ENCODE measurements around the gene HNRNPM.
"Not testable (repeated sequence)": the region's sequence is repeated elsewhere in the genome, so short reads cannot be mapped to it uniquely, and the experiment has no call there.

Gene HNRNPM

DNA sequence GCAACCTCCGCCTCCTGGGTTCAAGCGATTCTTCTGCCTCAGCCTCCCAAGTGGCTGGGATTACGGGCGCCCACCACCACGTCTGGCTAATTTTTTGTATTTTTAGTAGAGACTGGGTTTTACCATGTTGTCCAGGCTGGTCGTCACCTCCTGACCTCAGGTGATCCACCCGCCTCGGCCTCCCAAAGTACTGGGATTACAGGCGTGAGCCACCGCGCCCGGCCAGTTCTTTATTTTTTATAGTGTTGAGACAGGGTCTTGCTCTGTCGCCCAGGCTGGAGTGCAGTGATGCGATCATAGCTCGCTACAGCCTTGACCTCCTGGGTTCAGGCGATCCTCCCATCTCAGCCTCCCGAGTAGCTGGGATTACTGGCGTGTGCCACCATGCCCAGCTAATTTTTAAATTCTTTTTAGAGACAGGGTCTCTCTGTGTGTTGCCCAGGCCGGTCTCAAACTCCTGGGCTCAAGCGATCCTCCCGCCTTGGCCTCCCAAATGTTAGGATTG lies 69.8 kb downstream of the HNRNPM start:
- not testable (repeated sequence) for DNase-seq

DNA sequence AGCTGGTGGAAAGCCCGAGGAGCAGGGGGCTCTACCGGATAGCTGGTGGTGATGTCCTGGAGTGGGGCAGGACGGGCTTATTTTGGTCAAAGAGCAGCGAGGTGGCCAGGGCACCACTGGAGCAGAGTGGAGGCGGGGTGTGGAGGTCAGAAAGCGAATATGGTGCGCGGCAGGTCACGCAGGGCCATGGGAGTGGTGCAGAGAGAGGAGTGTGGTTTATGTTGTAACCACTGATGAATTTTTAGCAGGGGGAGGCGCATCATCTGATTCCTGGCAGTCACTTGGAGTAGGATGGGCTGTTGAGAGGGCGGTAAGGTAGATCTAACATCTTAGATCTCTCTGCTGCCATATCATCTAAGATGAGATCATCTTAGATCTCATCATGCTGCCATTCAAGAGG lies 70.5 kb downstream of the HNRNPM start:
- DNase-seq = peak in 1 of 2 donors; percentile 31

DNA sequence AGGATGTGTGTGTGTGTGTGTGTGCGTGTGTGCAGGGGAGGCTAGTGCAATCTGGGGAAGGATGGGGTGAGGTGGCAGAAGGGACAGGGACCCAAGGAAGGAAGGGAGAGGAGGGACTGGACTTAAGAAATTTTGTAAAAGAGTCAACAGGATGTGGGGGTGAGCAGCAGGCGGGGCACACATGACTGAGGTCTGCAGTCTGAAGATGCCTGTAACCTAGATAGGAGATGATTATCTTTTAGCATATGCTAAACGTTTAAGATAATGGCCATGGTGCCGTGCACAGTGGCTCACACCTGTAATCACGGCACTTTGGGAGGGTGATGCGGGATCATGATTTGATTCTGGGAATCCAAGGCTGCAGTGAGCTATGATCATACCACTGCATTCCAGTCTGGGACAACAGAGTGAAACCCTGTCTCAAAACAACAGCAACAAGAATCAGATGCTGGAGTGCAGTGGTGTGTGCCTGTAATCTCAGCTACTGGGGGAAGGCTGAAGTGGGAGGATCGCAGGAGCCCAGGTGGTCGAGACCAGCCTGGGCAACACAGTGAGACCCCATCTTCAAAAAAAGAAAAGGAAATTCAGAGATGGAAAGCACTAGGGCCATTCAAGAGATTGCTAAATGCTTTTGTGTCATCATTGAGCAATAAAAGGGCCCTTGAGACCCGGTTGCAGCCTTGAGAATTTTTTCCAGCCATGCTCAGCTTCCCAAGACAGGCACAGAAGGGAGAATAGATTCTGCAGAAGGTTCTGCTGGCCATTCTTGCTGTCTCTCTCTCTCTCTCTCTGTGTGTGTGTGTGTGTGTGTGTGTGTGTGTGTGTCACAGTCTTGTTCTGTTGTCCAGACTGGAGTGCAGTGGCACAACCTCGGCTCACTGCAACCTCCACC lies 73.0 kb downstream of the HNRNPM start:
- peak; percentile 30 to 89 for DNase-seq

DNA sequence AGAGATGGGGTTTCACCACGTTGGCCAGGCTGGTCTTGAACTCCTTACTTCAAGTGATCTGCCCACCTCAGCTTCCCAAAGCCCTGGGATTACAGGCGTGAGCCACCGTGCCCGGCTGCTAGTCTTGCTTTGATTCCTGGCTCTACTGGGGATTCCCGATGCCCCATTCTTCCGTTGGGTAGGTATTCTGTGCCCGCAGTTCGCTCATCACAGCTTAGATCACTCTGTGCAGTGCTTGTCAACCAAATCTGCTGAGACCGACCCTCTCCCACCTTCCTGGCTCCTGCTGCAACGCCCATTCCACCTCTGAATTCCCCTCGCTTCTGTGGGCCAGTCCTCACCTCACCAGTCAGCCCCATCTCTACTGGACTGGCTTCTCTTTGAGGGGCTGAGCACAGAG lies 73.8 kb downstream of the HNRNPM start:
- DNase-seq = no peak

DNA sequence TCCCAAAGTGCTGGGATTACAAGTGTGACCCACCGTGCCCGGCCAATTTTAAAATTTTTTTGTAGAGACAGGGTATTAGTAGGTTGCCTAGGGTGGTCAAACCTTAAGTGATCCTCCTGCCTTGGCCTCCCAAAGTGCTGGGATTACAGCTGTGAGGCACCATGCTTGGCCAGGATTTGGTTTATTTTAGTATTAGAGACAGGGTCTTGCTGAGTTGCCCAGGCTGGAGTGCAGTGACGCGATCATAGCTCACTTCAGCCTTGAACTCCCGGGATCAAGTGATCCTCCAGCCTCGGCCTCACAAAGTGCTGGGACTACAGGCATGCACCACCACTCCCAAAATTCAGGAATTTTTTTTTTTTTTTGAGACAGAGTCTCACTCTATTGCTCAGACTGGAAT lies 74.6 kb downstream of the HNRNPM start:
- DNase-seq = no peak

DNA sequence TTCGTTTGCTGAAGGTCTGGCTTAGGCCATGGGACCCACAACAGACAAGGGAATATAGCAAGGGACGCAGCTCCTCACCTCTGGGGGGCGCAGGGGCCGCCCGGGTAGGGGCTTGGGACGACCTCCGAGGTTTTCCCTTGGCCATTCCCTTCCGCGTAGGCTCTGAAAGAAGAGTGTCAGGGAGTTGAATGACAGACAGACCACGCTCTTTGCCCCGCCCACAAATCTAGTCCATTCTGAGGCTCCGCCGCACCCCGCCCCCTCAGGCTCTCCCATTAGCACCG lies 80.6 kb downstream of the HNRNPM start:
- DNase-seq = no peak

DNA sequence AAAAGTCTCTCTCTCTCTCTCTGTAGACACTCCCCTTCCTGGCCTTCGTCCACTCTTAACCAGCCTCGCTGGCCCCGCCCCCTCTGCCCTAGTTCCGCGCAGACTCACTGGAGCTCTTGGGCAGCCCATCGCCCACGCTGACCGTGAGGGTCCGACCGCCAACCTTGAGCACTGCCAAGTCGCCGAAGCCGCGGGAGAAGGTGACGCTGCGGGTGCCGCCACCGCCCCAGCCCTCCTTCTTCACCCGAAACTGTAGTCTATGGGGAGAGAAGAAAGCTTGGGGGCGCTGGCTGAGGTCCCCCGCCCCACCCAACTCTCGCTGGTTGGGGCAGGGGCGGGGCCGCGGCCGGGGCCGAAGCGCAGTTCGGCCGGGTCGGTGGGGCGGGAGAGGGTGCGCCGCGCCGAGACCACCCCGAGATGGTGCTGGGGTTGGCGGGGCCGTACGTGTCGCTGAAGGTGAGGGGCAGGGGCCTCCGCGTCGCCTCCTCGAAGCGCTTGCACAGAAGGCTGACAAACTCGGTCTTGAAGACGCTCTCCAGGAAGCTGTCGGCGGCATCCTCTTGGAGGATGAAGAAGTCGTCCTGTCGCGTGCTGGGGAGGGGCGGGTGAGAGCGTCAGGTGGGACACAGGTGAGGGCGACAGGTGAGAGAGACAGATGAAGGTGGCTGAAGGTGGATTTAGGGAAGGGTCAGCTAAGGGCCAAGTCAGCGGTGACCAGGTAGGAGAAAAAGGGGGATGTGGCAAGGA lies 81.7 kb downstream of the HNRNPM start:
- DNase-seq = no peak

DNA sequence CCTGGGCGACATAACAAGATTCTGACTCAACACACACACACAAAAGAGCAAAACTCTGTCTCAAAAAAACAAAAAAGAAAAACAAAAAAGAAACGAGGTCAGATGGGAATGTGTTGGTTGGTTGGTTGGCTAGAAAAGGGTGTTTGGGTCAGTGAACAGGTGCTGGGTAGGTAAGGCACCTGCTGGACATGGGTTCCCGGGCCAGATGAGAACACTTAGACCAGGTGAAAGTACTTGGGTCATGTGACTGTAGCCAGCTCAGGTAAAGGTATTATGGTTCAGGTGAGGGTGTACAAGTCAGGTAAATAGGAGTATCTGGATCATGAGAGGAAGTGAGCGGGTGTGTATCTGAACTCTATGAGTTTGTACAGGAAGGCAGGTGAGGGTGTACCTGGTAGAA lies 83.7 kb downstream of the HNRNPM start:
- DNase-seq = no peak

DNA sequence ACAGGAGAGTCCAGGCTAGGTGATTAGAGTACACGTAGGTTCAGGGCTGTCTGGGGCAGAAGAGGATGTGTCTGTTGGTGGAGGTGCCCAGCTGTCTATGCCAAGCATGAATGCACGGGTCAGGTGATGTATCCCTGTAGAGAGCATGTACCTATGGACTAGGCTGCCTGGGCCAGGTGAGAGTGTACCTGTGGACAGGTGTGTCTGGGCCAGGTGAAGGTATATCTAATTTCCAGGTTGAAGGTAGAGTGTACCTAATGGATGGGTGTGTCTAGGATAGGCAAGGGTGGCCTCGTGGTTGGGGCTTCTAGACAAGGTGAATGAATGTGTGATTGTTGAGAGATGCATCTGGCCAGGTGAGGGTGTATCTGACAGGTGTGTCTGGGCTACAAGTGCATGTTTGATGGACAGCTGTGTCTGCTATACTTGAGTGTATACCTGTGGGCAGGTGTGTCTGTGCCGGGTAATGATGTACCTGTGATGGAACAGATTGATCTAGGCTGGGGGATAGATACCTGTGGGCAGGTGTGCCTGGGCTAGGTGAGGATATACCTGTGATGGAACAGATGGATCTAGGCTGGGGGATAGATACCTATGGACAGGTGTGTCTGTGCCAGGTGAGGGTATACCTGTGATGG lies 84.7 kb downstream of the HNRNPM start:
- no peak for DNase-seq

DNA sequence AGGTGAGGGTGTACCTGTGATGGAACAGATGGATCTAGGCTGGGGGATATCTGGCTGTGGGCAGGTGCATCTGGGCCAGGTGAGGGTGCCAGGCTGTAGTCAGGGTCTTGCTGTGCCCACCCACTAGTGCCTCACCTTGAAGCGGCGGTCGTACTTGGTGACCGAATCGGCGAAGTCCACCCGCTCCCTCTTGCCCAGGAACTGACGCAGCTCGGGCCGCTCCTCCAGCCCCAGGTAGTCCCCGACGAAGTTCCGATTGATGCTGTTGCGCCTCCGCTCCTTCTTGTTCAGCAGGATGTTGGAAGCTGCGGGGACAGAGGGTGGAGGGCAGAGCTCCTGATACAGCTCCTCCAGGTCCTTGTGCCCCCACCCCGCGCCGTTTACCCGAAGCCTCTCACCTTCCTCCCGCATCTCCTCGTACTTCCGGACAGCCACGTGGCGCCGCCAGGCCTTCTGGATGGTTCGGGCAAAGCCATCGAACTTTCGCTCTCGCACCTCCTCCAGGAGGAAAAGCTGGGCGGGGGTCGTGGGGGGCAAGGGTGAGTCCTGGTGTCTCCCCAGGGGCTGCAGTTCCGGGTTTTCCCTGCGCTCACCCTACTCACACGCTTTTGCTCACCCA lies 85.4 kb downstream of the HNRNPM start:
- no peak for DNase-seq

DNA sequence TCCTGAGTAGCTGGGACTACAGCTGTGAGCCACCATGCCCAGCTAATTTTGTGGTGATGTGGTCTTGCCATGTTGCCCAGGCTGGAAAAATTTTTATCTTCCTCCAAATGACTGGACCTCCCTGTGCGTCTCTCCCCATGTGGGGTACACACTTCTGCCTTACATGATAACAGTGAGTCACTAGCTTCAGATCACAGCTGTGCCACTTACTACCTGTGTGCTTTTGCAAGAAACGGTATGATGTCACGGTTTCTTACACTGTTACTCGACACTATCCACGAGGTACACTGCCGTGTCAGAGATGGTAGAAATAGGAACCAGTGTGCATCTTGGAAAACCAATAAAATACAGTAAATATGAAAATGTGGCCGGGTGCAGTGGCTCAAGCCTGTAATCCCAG lies 86.7 kb downstream of the HNRNPM start:
- no peak for DNase-seq

DNA sequence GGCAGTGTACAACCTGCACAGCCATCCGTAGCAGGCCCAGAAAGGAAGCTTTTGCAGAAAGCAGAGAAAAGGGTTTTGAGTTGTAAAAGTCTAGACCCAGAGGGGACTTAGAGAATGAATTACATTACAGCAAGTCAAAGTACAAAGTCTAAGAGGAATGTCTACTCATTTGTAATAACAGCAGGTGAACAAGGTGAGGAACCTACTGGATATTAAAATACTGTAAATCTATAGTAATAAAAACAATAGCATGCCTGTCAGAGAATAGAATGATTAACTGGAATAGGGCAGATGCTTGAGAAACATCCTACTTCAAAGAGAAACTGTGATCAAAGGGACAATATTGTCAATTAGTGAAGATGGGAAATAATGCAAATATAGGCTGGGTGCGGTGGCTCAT lies 87.5 kb downstream of the HNRNPM start:
- DNase-seq = no peak

DNA sequence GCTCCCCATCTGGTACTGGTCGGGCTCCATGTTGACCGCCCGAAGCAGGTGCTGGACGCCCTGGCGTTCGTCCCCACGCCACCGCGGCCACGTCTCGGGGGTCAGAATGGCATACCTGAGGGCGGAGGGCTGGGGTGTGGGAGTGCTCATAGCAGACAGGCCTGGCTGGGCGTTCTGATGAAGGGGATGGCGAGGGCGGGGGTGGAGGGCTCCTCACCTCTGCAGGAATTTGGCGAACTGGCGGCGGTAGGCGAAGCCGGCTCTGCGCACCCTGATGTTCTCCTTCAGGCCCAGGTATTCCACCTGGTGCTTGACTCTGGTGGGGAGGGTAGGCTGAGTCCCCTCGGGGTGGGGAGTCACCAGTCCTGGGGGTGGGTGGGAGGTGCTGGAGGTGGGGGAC lies 91.5 kb downstream of the HNRNPM start:
- DNase-seq = no peak

DNA sequence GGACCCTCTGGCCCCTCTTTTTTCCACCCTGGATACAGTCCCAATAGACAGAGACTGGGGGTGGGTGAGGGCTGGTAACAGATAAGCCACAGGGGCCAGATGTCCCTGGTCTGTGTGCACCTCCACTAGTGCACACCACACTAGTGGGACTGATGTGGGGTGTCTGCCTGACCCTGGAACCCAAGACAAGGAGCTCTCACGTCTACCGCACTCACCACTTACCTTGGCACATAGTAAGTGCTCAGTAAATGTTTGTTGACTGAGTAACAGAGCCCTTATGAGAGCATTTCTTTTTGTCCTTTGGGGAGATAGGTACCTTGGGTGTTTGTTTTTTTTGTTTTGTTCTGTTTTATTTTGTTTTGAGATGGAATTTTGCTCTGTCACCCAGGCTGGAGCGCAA lies 92.3 kb downstream of the HNRNPM start:
- DNase-seq = no peak
